ENCODE data around the gene SNX20. TPM values are rescaled to one million over a fixed set of nuclear protein-coding genes. Genes with fewer than 3 reads are reported as not detected.

Gene SNX20
- total and polyA plus RNA-seq, 2 of the 13 experiments (the other 11 are each of a cell fraction or from before 2014, with no cell fraction given): not detected

DNA sequence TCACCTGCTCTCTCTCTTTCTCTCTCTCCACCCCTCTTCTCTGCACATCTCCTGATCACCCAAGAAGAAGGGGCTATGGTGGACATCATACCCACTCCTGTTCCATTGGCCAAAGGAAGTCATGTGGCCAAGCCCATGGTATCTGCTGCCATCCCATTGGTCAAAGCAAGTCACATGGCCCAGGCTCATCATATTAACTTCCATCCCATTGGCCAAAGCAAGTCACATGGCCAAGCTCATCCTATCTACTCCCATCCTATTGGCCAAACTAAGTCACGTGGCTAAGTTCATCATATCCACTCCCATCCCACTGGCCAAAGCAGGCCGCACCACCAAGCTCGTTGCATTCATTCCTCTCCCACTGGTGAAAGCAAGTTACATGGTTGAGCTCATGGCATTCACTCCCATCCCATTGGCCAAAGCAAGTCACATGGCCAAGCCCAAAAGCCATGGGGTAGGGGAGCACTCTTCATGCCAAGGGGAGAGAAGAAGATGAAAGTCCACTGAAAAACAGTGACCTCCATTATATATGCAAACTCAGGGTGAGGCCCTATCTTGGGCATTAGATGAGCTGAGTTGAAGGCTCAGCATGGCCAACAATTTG, 29.2 kb downstream of the SNX20 start:
- POLR2A ChIA-PET: no interaction called here
- intact Hi-C loops (cut with micrococcal nuclease; ENCODE audit: unreplicated experiment): no loop called here
- Histone ChIP-seq H3K27ac (ENCODE audit: extremely low read length, insufficient read depth, low read length) (no peak overlapping the region), H3K9me3 (ENCODE audit: low read length) (no peaks in the 10 kb centered on the region), H3K79me2 (ENCODE audit: insufficient read depth, low read length) (no peaks in the 10 kb centered on the region), H2AFZ (ENCODE audit: low read length) (no peak overlapping the region), H3K27me3 (ENCODE audit: control insufficient read depth in 1 of 2, insufficient read depth in 2 of 2, low read length in 2 of 2) (peaks cover 0 to 1% of the 10 kb centered on the region in 2 experiments; a peak in 1 of 5 replicates), H3K4me3 (replicated peaks in 1 of 3; ENCODE audit: insufficient read depth in 1 of 3, low read depth in 2 of 3, low read length in 3 of 3) (no peak overlapping the region), H3K9ac (ENCODE audit: insufficient read depth, low read depth, low read length) (no peak overlapping the region), H3K4me2 (ENCODE audit: low read depth, low read length) (no peak overlapping the region), H4K20me1 (ENCODE audit: insufficient read depth, low read length) (no peaks in the 10 kb centered on the region), H3K36me3 (replicated peaks in 1 of 2; ENCODE audit: control insufficient read depth in 1 of 2, insufficient read depth in 2 of 2, low read length in 2 of 2) (no peaks in the 10 kb centered on the region), H3K4me1 (ENCODE audit: insufficient read depth, low read length) (peaks cover 5% of the 10 kb centered on the region)
- WGBS (ENCODE audit: low lambda C conversion rate): 93% methylated on average over 3 of the region's 3 CpGs
- FAIRE-seq (no peak), ATAC-seq (no peak), DNase-seq (ENCODE audit: low spot score) (no peak)
- CTCF ChIA-PET (ENCODE audit: low intra/inter-chr PET ratio, low total read pairs): no interaction called here
- BruUV-seq (replicated peaks): no TSS peak
- TF ChIP-seq NFYC (CRISPR knock-in tag; IDR thresholded peaks at IDR 0.05) (peak; percentile 58), POLR2G (IDR thresholded peaks at IDR 0.05; ENCODE audit: low read depth, low read length) (no peak), ZNF607 (CRISPR knock-in tag; IDR thresholded peaks at IDR 0.05; ENCODE audit: borderline replicate concordance) (no peak), ZNF326 (CRISPR knock-in tag; IDR thresholded peaks at IDR 0.05; ENCODE audit: borderline replicate concordance) (no peak), RAD51 (IDR thresholded peaks at IDR 0.05; ENCODE audit: borderline replicate concordance) (peak; percentile 66), NFYB (CRISPR knock-in tag; IDR thresholded peaks at IDR 0.05) (peak; percentile 49; the same call in 1 of the 2 replicates), ZIK1 (CRISPR knock-in tag; IDR thresholded peaks at IDR 0.05; ENCODE audit: borderline replicate concordance, low read depth) (no peak), RBM22 (optimal IDR thresholded peaks at IDR 0.05; ENCODE audit: low read length) (no peak), USF2 (IDR thresholded peaks at IDR 0.05; ENCODE audit: low read depth, low read length) (peak; percentile 64), USF2 (CRISPR knock-in tag; IDR thresholded peaks at IDR 0.05; ENCODE audit: borderline replicate concordance) (no peak), ZFP36 (IDR thresholded peaks at IDR 0.05; ENCODE audit: borderline replicate concordance, low read depth, low read length, partially characterized antibody) (no peak), PTBP1 (IDR thresholded peaks at IDR 0.05; ENCODE audit: low read depth, low read length, poor library complexity, severe bottlenecking) (no peak), ZNF878 (CRISPR knock-in tag; IDR thresholded peaks at IDR 0.05) (no peak), ISX (CRISPR knock-in tag; conservative IDR thresholded peaks at IDR 0.05) (no peak), ZNF660 (CRISPR knock-in tag; IDR thresholded peaks at IDR 0.05; ENCODE audit: borderline replicate concordance, low read depth) (no peak)
- TF ChIP-seq, protein P1, sequence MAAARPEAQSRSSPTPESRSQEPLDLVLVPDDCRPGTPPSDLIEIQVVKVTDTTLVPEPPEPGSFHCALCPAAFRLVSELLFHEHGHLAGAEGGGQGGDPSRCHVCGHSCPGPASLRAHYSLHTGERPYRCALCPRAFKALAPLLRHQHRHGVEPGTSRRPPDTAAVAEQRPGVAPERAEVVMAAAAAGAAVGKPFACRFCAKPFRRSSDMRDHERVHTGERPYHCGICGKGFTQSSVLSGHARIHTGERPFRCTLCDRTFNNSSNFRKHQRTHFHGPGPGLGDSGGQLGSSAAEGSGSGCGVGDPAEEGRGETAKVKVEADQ (CRISPR knock-in tag; IDR thresholded peaks at IDR 0.05; ENCODE audit: borderline replicate concordance): no peak
- TF ChIP-seq, protein P2, sequence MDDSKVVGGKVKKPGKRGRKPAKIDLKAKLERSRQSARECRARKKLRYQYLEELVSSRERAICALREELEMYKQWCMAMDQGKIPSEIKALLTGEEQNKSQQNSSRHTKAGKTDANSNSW (CRISPR knock-in tag; IDR thresholded peaks at IDR 0.05; ENCODE audit: borderline replicate concordance): no peak
- TF ChIP-seq, protein P3, sequence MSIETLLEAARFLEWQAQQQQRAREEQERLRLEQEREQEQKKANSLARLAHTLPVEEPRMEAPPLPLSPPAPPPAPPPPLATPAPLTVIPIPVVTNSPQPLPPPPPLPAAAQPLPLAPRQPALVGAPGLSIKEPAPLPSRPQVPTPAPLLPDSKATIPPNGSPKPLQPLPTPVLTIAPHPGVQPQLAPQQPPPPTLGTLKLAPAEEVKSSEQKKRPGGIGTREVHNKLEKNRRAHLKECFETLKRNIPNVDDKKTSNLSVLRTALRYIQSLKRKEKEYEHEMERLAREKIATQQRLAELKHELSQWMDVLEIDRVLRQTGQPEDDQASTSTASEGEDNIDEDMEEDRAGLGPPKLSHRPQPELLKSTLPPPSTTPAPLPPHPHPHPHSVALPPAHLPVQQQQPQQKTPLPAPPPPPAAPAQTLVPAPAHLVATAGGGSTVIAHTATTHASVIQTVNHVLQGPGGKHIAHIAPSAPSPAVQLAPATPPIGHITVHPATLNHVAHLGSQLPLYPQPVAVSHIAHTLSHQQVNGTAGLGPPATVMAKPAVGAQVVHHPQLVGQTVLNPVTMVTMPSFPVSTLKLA (IDR thresholded peaks at IDR 0.05): peak; percentile 89
- in situ Hi-C loops (cut with HindIII; ENCODE audit: extremely low pct_ligation_motif_present, low pct_unique_long_range_greater_than_20kb): no loop called here

Data from HepG2 (cell line).